Cardiac fibroblast (primary cell): ENCODE measurements around the gene COG4.

ENCODE experiments used
- DNase-seq, 2 donors: peaks; one replicate each; pipeline versions ENCODE4 v3.0.0 to v3.0.0-alpha.2; 2010; ENCODE audit warnings: low read depth in 2 of 2
- H3K4me3 ChIP-seq, 2 donors: replicated peaks in 1 of 2; 1 replicate in 1 of 2; 2 replicates in 1 of 2; pipeline ENCODE4 v1.5.1; 2011; ENCODE audit warnings: low read depth in 2 of 2, low read length in 2 of 2, mild to moderate bottlenecking in 2 of 2, moderate library complexity in 1 of 2
- TF ChIP-seq, protein P1 (sequence below): IDR thresholded peaks from one replicate; pipeline ENCODE4 v1.5.1; 2011; ENCODE audit warnings: low read depth, mild to moderate bottlenecking, low read length, inconsistent platforms

Gene COG4

DNA sequence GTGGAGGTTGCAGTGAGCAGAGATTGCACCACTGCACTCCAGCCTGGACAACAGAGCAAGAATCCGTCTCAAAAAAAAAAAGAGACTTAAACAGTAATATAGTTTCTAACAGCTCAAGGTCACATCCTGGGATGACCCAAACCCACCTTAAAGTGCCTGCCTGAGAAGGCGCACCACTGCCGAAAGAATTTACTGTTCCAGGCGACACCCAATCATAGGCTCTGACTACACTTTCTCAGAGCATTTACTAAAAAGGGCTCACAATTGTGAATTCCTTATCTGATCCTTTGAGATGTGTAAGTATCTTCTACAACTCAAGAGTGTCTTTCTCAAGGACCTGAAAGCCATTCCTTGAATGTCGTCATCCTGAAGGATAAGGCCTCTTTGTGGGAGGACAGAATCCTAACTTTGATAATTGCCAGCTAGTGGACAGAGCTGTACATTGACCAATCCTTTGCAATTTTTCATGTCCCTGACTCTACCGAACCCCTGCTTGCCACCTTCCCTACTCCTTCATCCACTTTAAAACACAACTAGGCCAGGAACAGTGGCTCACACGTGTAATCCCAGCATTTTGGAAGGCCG is 81.9 kb downstream of the COG4 start:
- no peak for DNase-seq
- TF ChIP-seq, protein P1, sequence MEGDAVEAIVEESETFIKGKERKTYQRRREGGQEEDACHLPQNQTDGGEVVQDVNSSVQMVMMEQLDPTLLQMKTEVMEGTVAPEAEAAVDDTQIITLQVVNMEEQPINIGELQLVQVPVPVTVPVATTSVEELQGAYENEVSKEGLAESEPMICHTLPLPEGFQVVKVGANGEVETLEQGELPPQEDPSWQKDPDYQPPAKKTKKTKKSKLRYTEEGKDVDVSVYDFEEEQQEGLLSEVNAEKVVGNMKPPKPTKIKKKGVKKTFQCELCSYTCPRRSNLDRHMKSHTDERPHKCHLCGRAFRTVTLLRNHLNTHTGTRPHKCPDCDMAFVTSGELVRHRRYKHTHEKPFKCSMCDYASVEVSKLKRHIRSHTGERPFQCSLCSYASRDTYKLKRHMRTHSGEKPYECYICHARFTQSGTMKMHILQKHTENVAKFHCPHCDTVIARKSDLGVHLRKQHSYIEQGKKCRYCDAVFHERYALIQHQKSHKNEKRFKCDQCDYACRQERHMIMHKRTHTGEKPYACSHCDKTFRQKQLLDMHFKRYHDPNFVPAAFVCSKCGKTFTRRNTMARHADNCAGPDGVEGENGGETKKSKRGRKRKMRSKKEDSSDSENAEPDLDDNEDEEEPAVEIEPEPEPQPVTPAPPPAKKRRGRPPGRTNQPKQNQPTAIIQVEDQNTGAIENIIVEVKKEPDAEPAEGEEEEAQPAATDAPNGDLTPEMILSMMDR: no peak
- no peak overlapping the region for H3K4me3 ChIP-seq

DNA sequence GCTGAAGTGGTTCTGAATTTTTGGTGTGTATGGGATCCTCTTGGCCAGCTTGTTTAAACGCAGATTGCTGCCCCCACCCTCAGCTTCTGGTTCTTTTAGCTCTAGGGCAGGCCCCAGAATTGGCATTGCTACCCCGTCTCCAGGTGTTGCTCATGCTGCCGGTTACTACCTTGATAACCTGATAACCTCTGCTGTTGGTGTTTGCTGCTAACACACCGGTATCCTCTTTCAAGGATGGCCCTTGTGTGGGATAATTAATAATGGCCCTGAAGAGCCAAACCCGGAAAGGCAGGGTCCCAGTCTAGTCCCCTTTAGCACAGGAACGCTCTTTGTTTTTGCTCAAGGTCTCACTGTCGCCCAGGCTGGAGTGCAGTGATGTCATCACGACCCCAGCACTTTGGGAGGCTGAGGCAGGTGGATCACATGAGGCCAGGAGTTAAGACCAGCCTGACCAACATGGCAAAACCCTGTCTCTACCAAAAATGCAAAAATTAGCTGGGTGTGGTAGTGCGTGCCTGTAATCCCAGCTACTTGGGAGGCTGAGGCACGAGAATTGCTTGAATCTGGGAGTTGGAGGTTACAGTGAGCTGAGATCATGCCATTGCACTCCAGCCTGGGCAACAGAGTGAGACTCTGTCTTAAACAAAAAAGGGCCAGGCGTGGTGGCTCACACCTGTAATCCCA is 83.2 kb downstream of the COG4 start:
- no peak overlapping the region for H3K4me3 ChIP-seq
- no peak for DNase-seq
- TF ChIP-seq, protein P1: no peak

DNA sequence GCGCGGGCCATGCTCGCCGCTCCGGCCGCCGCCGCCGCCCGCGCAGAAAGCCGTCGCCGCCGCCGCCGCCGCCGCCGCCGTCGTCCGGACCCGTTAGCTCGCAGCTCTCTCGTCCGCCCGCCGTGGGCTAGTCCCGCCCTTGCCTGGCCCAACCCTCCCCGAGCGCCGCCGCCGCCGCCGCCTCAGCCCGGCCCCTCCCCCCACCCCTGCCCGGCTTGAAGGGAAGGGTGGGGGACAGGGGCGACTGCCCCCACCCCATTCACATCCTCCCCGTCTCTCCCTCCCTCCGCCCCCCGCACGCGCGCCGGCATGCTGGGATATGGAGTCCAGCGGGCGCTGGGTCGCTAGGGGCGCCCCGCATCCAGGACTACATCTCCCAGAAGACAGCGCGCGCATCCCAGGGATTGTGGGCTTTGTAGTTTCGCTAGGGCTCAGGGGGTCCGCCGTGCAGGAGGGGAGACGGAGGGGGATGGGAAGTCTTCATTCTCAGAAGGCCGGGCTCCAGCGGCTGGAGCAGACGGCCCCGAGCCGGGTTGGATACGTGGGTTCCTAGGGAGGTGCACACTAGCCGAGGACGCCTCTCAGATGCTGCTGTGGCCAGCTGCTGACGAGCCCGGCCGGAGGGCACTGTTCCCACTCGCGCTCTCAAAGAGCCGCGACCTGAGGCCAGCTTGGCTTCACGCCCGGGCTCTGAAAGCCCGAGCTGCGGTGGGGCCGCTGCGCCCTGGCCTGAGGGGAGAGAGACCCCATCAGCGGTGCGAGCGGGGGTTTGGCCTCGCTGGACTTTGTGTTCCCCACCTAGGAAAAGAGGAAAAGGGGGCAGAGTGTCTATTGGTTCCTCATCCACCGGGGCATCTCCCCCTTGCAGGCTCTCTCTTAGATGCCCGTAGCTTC is 84.1 kb downstream of the COG4 start, which contains the start of gene ST3GAL2:
ST3GAL2 (minus strand) TSS at position 132 of the 894 bp plus-strand sequence. CDS start 40,570 bp downstream, outside the sequence.
- DNase-seq: peak; percentile 92 to 97
- TF ChIP-seq, protein P1: peak; percentile 4

DNA sequence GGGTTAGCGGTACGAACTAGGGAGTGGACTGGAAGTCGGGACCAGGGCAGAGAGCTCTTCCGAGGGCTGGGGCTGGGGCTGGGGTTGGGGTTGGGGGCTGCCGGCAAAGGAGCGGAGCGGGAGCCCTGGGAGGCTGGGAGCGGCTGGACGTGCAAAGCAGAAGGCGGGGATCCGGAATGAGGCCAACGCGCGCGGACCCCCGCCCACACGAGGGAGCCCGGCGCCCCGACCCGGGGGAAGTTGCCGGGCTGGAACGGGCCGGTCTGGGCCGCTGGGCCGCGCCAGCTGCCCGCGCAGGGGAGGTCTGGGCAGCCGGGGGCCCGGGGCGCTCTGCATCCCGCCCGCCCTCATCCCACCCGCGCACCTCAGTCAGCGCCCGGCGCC is 84.8 kb downstream of the COG4 start:
- no peak for DNase-seq
- H3K4me3 ChIP-seq: peak overlapping the region; percentile 88 to 95
- TF ChIP-seq, protein P1: no peak

More for the DNA sequence above, 84.1 kb downstream of the COG4 start, which contains the start of gene ST3GAL2:
- peak within 1 kb of the TSS; percentile 88 to 95 for H3K4me3 ChIP-seq

DNA sequence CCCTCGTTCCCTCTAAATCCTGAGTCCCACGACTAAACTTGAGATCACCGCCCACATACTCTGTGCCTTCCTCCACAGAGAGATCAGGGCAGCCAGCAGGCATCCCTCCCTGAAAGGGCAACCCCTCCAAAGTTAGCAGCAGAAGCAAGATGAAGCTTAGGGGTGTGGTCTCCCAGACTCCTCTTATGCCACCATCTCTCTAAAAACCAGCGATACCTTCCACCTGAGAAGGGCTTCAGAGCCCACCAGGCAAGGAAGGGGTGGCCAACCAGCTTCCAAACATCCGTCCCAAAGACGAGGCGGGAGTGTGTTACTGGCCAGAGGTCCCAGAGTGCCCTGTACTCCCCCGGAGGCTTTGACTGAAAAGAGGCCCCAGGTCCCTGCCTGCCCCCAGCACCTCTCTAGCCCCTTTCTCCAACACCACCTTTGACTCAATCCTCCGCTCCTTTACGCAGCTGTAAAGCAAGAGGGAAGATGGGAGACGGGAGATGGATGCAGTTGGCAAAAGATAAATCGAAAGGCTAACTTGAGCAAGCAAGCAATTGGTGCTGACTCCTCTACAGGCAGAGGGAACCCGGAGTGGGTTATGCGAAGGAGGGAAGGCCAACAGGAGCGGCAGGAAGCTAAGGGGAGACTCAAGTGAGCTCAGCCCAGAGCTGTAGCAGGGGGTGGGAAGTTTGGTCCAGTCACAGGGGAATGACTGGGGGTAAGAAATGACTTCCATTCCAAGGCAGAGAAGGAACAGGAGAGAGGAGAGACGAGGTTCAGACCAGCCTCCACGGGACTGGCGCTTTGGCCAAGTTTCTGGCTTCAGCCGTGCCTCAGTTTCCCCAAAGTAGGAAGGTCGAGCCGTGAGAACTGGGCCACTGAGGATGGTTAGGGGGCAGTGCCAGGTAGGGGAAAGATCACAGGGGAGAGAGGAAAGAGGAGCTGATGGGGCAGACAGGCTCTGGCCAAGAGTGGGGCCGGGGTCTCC is 85.5 kb downstream of the COG4 start:
- H3K4me3 ChIP-seq: peak overlapping the region; percentile 88 to 95
- TF ChIP-seq, protein P1: no peak
- DNase-seq: peak; percentile 61 to 62

DNA sequence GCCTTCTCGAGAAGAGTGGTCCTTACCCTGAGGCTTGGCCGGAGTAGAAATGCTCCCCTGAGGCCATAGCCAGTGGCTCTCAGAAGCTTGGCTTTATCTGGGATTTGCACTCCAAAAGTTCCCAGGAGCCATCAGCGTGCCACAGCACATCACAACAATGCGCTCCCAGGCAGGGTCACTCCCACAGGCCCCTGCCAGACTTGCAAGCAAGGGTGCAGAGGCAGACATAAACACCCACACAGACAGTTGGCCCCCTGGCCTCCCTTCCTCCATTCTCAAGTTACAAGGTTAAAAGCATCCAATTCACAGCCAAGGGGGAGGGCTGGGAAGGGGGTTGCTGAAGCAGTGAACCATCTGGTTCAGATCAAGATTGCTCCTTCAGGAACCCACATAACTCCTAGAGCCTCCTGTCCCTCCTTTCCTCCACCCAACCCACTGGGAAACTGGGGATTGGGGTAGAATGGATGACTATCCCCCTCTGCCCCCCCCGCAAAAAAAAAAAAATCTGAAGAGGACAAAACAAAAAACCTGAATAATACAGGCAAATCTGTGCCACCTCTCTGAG is 86.3 kb downstream of the COG4 start:
- peak overlapping the region; percentile 88 to 95 for H3K4me3 ChIP-seq
- DNase-seq: peak; percentile 66 to 93
- TF ChIP-seq, protein P1: no peak
